ENCODE measurements around the gene ATP5MC3. TPM values are rescaled to one million over a fixed set of nuclear protein-coding genes. Genes with fewer than 3 reads are reported as not detected.

Gene ATP5MC3
- total and polyA plus RNA-seq, 2 donors (not counting 3 experiments of a cell fraction or from before 2014, with no cell fraction given): 201 to 452 TPM

GRCh38 chr2:175143191-175143590, 38.3 kb downstream of the ATP5MC3 start:
- peaks cover 89% of the 10 kb centered on the region for H3K79me2 ChIP-seq (ENCODE audit: control insufficient read depth, insufficient read depth, low read length)
- no peaks in the 10 kb centered on the region for H3K27me3 ChIP-seq (ENCODE audit: control insufficient read depth in 2 of 2, insufficient read depth in 2 of 2, low read length in 2 of 2)
- no TSS peak for BruUV-seq (replicated peaks)
- H3K4me3 ChIP-seq (replicated peaks in 1 of 3; ENCODE audit: insufficient read depth in 1 of 3, low read depth in 1 of 3, low read length in 3 of 3): no peak overlapping the region
- no peaks in the 10 kb centered on the region for H3K36me3 ChIP-seq (ENCODE audit: control insufficient read depth in 2 of 2, extremely low read depth in 1 of 2, insufficient read depth in 2 of 2, low read length in 2 of 2)
- CTCF ChIA-PET: no interaction called here
- H3K9ac ChIP-seq (replicated peaks; ENCODE audit: extremely low read depth, insufficient read depth, low read length): no peak overlapping the region
- POLR2A ChIA-PET: interaction anchor here (0.6 to 0.7 kb wide), 3 partner anchors 9 to 62 kb away, joined by 3 to 4 read pairs (median 3); no protein-coding TSS in a partner anchor
- no peaks in the 10 kb centered on the region for H3K9me1 ChIP-seq (replicated peaks; ENCODE audit: control insufficient read depth, extremely low read depth, insufficient read depth, low read length)
- TF ChIP-seq POLR2A (IDR thresholded peaks at IDR 0.05; ENCODE audit: low read depth, low read length) (no peak), CTCF (IDR thresholded peaks at IDR 0.05; ENCODE audit: extremely low read depth in 1 of 2, insufficient read depth in 1 of 2, low read depth in 1 of 2, low read length in 2 of 2) (no peak), MYC (IDR thresholded peaks at IDR 0.05; ENCODE audit: low read depth, low read length) (no peak), POLR2AphosphoS5 (IDR thresholded peaks at IDR 0.05; ENCODE audit: insufficient read depth, low read depth, low read length) (no peak), GATA2 (IDR thresholded peaks at IDR 0.05; ENCODE audit: insufficient read depth, insufficient read length, low read depth, low read length) (no peak), EZH2 (IDR thresholded peaks at IDR 0.05; ENCODE audit: borderline replicate concordance, low read depth, low read length, severe bottlenecking) (no peak), FOS (IDR thresholded peaks at IDR 0.05; ENCODE audit: borderline replicate concordance, insufficient read depth, low read length) (no peak), JUN (IDR thresholded peaks at IDR 0.05; ENCODE audit: borderline replicate concordance, insufficient read depth, insufficient read length, low read depth) (no peak)
- TF ChIP-seq, protein P1, sequence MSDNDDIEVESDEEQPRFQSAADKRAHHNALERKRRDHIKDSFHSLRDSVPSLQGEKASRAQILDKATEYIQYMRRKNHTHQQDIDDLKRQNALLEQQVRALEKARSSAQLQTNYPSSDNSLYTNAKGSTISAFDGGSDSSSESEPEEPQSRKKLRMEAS (IDR thresholded peaks at IDR 0.05; ENCODE audit: insufficient read depth, insufficient read length): no peak
- DNase-seq (ENCODE audit: low read depth, low spot score): no peak
- no peaks in the 10 kb centered on the region for H3K9me3 ChIP-seq (replicated peaks; ENCODE audit: control insufficient read depth, insufficient read depth, low read length)
- dilution Hi-C loops (cut with MboI; ENCODE audit: extremely low pct_ligation_motif_present, low sequenced_read_pairs): no loop called here
- intact Hi-C loops (cut with micrococcal nuclease): no loop called here
- H3K4me2 ChIP-seq (ENCODE audit: insufficient read depth, low read length): no peak overlapping the region
- no peaks in the 10 kb centered on the region for H3K4me1 ChIP-seq (ENCODE audit: control insufficient read depth, extremely low read depth, insufficient read depth, low read length)
- peaks cover 14% of the 10 kb centered on the region for H4K20me1 ChIP-seq (replicated peaks; ENCODE audit: control insufficient read depth, extremely low read depth, insufficient read depth, low read length)
- no peak overlapping the region for H3K27ac ChIP-seq (ENCODE audit: insufficient read depth, low read depth, low read length)
- H2AFZ ChIP-seq (ENCODE audit: low read depth, low read length): no peak overlapping the region
- FAIRE-seq: no peak

Measured in endothelial cell of umbilical vein (primary cell).